HCT116 (cell line): ENCODE data around the gene AIM2. TPM values are rescaled to one million over a fixed set of nuclear protein-coding genes. Genes with fewer than 3 reads are reported as not detected.

Experiments
- ATAC-seq: fragments of 200-7000 bp; cut with Tn5 transposase; 2 replicates; pipeline ENCODE4 v1.9.1; 2020; ENCODE audit warnings: mild to moderate bottlenecking, moderate library complexity
- BruUV-seq: library from RNA; stranded (reverse); fragments of 400-500 nt; replicated peaks from 2 replicates; lab custom pipeline; 2021; lab: Mats Ljungman, UMichigan
- CTCF ChIA-PET: fragments of 300-600 bp; sonication (Branson Sonifier 250); formaldehyde crosslinking; loops from one replicate; lab custom pipeline; 2021; ENCODE audit warnings: antibody characterized with exemption; lab: Charles Lee
- POLR2A ChIA-PET: fragments of 300-600, 350-600 bp; sonication (Branson Sonifier 250); formaldehyde crosslinking; loops from one replicate; lab custom pipeline; 2021; ENCODE audit warnings: antibody characterized with exemption; lab: Charles Lee
- RAD21 ChIA-PET, 2 experiments: fragments of 300-600 bp; sonication (Branson Sonifier 250); formaldehyde crosslinking; loops; one replicate each; lab custom pipeline; 2023; ENCODE audit warnings: low total read pairs in 2 of 2; ENCODE audit not compliant: uncharacterized antibody in 2 of 2, unreplicated experiment in 2 of 2, low non-redundant PET in 1 of 2; lab: Charles Lee
- DNase-seq: peaks from one replicate; pipeline ENCODE4 v3.0.0-alpha.2; 2010; ENCODE audit warnings: low read depth, low spot score
- H2AFZ ChIP-seq: fragments of 200-600 bp; shearing (Covaris generic), sonication (generic); 2 replicates; pipeline ENCODE4 v1.6.1; 2017; ENCODE audit warnings: low read depth, mixed run types, mixed read lengths, antibody characterized with exemption, low read length; ENCODE audit not compliant: poor library complexity, severe bottlenecking
- H3K27ac ChIP-seq: 2 replicates; pipeline ENCODE4 v1.5.1; 2012; ENCODE audit warnings: low read depth, low read length
- H3K27me3 ChIP-seq: fragments of 200-600 bp; sonication (generic); 2 replicates; pipeline ENCODE4 v1.6.1; 2016; ENCODE audit warnings: mixed run types, low read length, mixed read lengths; ENCODE audit not compliant: insufficient read depth
- H3K36me3 ChIP-seq, 2 experiments: fragments of 200-500 bp in 1 of 2; fragments of 200-600 bp in 1 of 2; sonication (Bioruptor generic) in 1 of 2; sonication (generic) in 1 of 2; 2 replicates each; pipeline versions ENCODE4 v1.5.1 to v1.6.1; 2014 to 2016; ENCODE audit warnings: low read length in 2 of 2, inconsistent platforms in 1 of 2, mixed read lengths in 1 of 2, mixed run types in 1 of 2; ENCODE audit not compliant: insufficient read depth in 2 of 2, control insufficient read depth in 1 of 2
- H3K4me1 ChIP-seq, 2 experiments: fragments of 200-600 bp in 1 of 2; sonication (generic) in 1 of 2; 2 replicates each; pipeline versions ENCODE4 v1.5.1 to v1.6.1; 2012 to 2017; ENCODE audit warnings: low read length in 2 of 2, inconsistent platforms in 1 of 2, mild to moderate bottlenecking in 1 of 2, mixed read lengths in 1 of 2, mixed run types in 1 of 2, moderate library complexity in 1 of 2; ENCODE audit not compliant: insufficient read depth in 2 of 2, control insufficient read depth in 1 of 2
- H3K4me2 ChIP-seq: fragments of 200-600 bp; sonication (generic); 2 replicates; pipeline ENCODE4 v1.6.1; 2017; ENCODE audit warnings: mixed run types, low read length, mixed read lengths
- H3K4me3 ChIP-seq, 2 experiments: fragments of 200-600 bp in 1 of 2; sonication (generic) in 1 of 2; replicated peaks in 1 of 2; 2 replicates each; pipeline ENCODE4 v1.5.1; 2011 to 2016; ENCODE audit warnings: low read length in 2 of 2, control low read depth in 1 of 2, low read depth in 1 of 2, mild to moderate bottlenecking in 1 of 2, mixed read lengths in 1 of 2, mixed run types in 1 of 2
- H3K79me2 ChIP-seq: fragments of 200-600 bp; sonication (generic); 2 replicates; pipeline ENCODE4 v1.6.1; 2017; ENCODE audit warnings: mild to moderate bottlenecking, mixed run types, low read length, moderate library complexity, mixed read lengths; ENCODE audit not compliant: insufficient read depth
- H3K9ac ChIP-seq: fragments of 200-600 bp; sonication (generic); 2 replicates; pipeline ENCODE4 v1.6.1; 2016; ENCODE audit warnings: low read length, mixed read lengths
- H3K9me2 ChIP-seq: fragments of 200-600 bp; sonication (generic), shearing (Covaris generic); 2 replicates; pipeline ENCODE4 v1.6.1; 2017; ENCODE audit warnings: mixed run types, mild to moderate bottlenecking, moderate library complexity; ENCODE audit not compliant: insufficient read depth
- H3K9me3 ChIP-seq, 2 experiments: fragments of 200-500 bp in 1 of 2; fragments of 200-600 bp in 1 of 2; sonication (Bioruptor generic) in 1 of 2; sonication (generic) in 1 of 2; 2 replicates each; pipeline ENCODE4 v1.6.1; 2014 to 2017; ENCODE audit warnings: low read length in 2 of 2, mixed read lengths in 2 of 2, inconsistent platforms in 1 of 2, low read depth in 1 of 2, mild to moderate bottlenecking in 1 of 2, mixed run types in 1 of 2, moderate library complexity in 1 of 2; ENCODE audit not compliant: control insufficient read depth in 1 of 2, insufficient read depth in 1 of 2
- H4K20me1 ChIP-seq: fragments of 200-600 bp; sonication (generic), shearing (Covaris generic); 2 replicates; pipeline ENCODE4 v1.6.1; 2017; ENCODE audit warnings: mixed run types, mild to moderate bottlenecking, moderate library complexity; ENCODE audit not compliant: insufficient read depth
- CBX3 ChIP-seq: IDR thresholded peaks from 2 replicates; pipeline ENCODE4 v1.6.1; 2012; ENCODE audit warnings: low read depth
- CEBPB ChIP-seq: IDR thresholded peaks from 2 replicates; pipeline ENCODE4 v1.6.1; 2012; ENCODE audit warnings: low read depth
- EGR1 ChIP-seq: IDR thresholded peaks from 2 replicates; pipeline ENCODE4 v1.6.1; 2012; ENCODE audit warnings: low read depth
- FOSL1 ChIP-seq: IDR thresholded peaks from 2 replicates; pipeline ENCODE4 v1.6.1; 2012; ENCODE audit warnings: low read depth
- JUND ChIP-seq: IDR thresholded peaks from 2 replicates; pipeline ENCODE4 v1.6.1; 2012
- POLR2A ChIP-seq: IDR thresholded peaks from 2 replicates; pipeline ENCODE4 v1.7.0; 2011; ENCODE audit warnings: borderline replicate concordance; ENCODE audit not compliant: insufficient read depth, insufficient read length; ENCODE audit errors: extremely low read depth
- POLR2AphosphoS5 ChIP-seq: IDR thresholded peaks from 2 replicates; pipeline ENCODE4 v1.6.1; 2011; ENCODE audit warnings: mild to moderate bottlenecking, low read depth, low read length, moderate library complexity
- RAD21 ChIP-seq: IDR thresholded peaks from 2 replicates; pipeline ENCODE4 v1.6.1; 2012; ENCODE audit warnings: low read depth, mild to moderate bottlenecking
- SIN3A ChIP-seq: IDR thresholded peaks from 2 replicates; pipeline ENCODE4 v1.6.1; 2012; ENCODE audit warnings: low read depth
- SP1 ChIP-seq: IDR thresholded peaks from 2 replicates; pipeline ENCODE4 v1.6.1; 2012; ENCODE audit warnings: low read depth
- SRF ChIP-seq: IDR thresholded peaks from 2 replicates; pipeline ENCODE4 v1.6.1; 2012; ENCODE audit warnings: low read depth
- TCF7L2 ChIP-seq: IDR thresholded peaks from 2 replicates; pipeline ENCODE4 v1.7.0; 2011; ENCODE audit warnings: borderline replicate concordance, inconsistent platforms; ENCODE audit not compliant: insufficient read depth, insufficient read length; ENCODE audit errors: extremely low read depth
- ZFX ChIP-seq: fragments of 450-650 bp; IDR thresholded peaks from 2 replicates; pipeline ENCODE4 v1.6.1; 2017
- intact Hi-C: fragments of 100-400 bp; cut with micrococcal nuclease; formaldehyde crosslinking; loops from 2 replicates; pipeline ENCODE4 v1.10.0; 2022
- total RNA-seq: library from RNA; stranded (reverse); gene quantifications from one replicate; pipeline ENCODE4 v1.2.1, GENCODE V29; 2021; ENCODE audit not compliant: unreplicated experiment
- TF ChIP-seq, protein P1 (sequence below): IDR thresholded peaks from 2 replicates; pipeline ENCODE4 v1.6.1; 2012
- TF ChIP-seq, protein P2 (sequence below), 3 experiments: fragments of 200-600 bp in 1 of 3; sonication (generic) in 1 of 3; IDR thresholded peaks in 2 of 3; conservative IDR thresholded peaks in 1 of 3; 2 replicates each; pipeline ENCODE4 v1.5.1; 2012 to 2017; ENCODE audit warnings: low read depth in 2 of 3, low read length in 2 of 3, antibody characterized with exemption in 1 of 3, borderline replicate concordance in 1 of 3, control low read depth in 1 of 3, mild to moderate bottlenecking in 1 of 3, mixed read lengths in 1 of 3, mixed run types in 1 of 3, moderate library complexity in 1 of 3; ENCODE audit not compliant: insufficient read depth in 1 of 3
- TF ChIP-seq, protein P3 (sequence below): IDR thresholded peaks from 2 replicates; pipeline ENCODE4 v1.6.1; 2012; ENCODE audit warnings: low read depth
- TF ChIP-seq, protein P4 (sequence below): IDR thresholded peaks from 2 replicates; pipeline ENCODE4 v1.6.1; 2012

AIM2 gene
- total RNA-seq, 1 experiment from 2014 or later = not detected

GRCh38 chr1:159122005-159122621, 45.5 kb upstream of the AIM2 start:
- Histone ChIP-seq H4K20me1 (no peaks in the 10 kb centered on the region), H2AFZ (no peak overlapping the region), H3K4me1 (no peaks in the 10 kb centered on the region), H3K79me2 (no peaks in the 10 kb centered on the region), H3K4me2 (no peak overlapping the region), H3K9me2 (no peaks in the 10 kb centered on the region), H3K36me3 (no peaks in the 10 kb centered on the region), H3K27ac (no peak overlapping the region), H3K9me3 (no peaks in the 10 kb centered on the region), H3K27me3 (peaks cover 25% of the 10 kb centered on the region), H3K4me3 (no peak overlapping the region), H3K9ac (no peak overlapping the region)
- intact Hi-C loops = no loop called here
- POLR2A ChIA-PET = no interaction called here
- no peak for TF ChIP-seq TCF7L2
- TF ChIP-seq CEBPB = no peak
- TF ChIP-seq SRF = no peak
- no peak for TF ChIP-seq SP1
- BruUV-seq = no TSS peak
- RAD21 ChIA-PET = no interaction called here
- CTCF ChIA-PET = no interaction called here
- DNase-seq (no peak), ATAC-seq (no peak)

DNA sequence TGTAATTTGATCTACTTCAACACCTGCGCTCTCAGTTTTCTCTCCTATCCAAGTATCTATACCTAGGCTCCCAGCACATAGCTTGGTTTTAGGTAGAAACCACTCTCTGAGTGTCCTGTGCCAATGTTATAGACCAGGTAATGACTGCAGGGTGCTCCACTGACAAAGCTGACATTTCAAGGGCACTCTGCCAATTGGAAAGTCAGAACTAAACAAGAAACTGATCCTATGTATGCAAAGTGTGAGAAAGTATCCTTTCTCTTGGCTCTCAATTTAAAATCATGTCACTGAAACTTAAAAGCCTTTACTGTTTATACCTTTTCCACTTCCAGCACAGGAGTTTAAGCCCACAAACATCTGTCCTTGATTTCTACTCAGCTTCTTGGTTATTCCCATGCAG, 45.0 kb upstream of the AIM2 start:
- Histone ChIP-seq H2AFZ (no peak overlapping the region), H3K9ac (no peak overlapping the region), H3K9me2 (no peaks in the 10 kb centered on the region), H3K36me3 (no peaks in the 10 kb centered on the region), H3K4me1 (no peaks in the 10 kb centered on the region), H3K4me3 (no peak overlapping the region), H3K4me2 (no peak overlapping the region), H3K27ac (no peak overlapping the region), H4K20me1 (no peaks in the 10 kb centered on the region), H3K27me3 (peaks cover 25% of the 10 kb centered on the region), H3K9me3 (no peaks in the 10 kb centered on the region), H3K79me2 (no peaks in the 10 kb centered on the region)
- intact Hi-C loops = no loop called here
- no peak for DNase-seq
- ATAC-seq = no peak
- no TSS peak for BruUV-seq
- ChIA-PET POLR2A (no interaction called here), RAD21 (no interaction called here), CTCF (no interaction called here)
- TF ChIP-seq SP1 (no peak), ZFX (no peak), RAD21 (no peak), TCF7L2 (no peak), CBX3 (no peak), POLR2A (no peak), FOSL1 (no peak), CEBPB (no peak), JUND (no peak), SIN3A (no peak), POLR2AphosphoS5 (no peak), EGR1 (no peak)
- TF ChIP-seq, protein P1, sequence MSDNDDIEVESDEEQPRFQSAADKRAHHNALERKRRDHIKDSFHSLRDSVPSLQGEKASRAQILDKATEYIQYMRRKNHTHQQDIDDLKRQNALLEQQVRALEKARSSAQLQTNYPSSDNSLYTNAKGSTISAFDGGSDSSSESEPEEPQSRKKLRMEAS = no peak
- TF ChIP-seq, protein P2, sequence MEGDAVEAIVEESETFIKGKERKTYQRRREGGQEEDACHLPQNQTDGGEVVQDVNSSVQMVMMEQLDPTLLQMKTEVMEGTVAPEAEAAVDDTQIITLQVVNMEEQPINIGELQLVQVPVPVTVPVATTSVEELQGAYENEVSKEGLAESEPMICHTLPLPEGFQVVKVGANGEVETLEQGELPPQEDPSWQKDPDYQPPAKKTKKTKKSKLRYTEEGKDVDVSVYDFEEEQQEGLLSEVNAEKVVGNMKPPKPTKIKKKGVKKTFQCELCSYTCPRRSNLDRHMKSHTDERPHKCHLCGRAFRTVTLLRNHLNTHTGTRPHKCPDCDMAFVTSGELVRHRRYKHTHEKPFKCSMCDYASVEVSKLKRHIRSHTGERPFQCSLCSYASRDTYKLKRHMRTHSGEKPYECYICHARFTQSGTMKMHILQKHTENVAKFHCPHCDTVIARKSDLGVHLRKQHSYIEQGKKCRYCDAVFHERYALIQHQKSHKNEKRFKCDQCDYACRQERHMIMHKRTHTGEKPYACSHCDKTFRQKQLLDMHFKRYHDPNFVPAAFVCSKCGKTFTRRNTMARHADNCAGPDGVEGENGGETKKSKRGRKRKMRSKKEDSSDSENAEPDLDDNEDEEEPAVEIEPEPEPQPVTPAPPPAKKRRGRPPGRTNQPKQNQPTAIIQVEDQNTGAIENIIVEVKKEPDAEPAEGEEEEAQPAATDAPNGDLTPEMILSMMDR (IDR thresholded peaks at IDR 0.05 in 2 of 3, conservative IDR thresholded peaks at IDR 0.05 in 1 of 3; ENCODE audit: borderline replicate concordance in 1 of 3, insufficient read depth in 1 of 3, low read depth in 2 of 3, low read length in 2 of 3) = no peak
- TF ChIP-seq, protein P3, sequence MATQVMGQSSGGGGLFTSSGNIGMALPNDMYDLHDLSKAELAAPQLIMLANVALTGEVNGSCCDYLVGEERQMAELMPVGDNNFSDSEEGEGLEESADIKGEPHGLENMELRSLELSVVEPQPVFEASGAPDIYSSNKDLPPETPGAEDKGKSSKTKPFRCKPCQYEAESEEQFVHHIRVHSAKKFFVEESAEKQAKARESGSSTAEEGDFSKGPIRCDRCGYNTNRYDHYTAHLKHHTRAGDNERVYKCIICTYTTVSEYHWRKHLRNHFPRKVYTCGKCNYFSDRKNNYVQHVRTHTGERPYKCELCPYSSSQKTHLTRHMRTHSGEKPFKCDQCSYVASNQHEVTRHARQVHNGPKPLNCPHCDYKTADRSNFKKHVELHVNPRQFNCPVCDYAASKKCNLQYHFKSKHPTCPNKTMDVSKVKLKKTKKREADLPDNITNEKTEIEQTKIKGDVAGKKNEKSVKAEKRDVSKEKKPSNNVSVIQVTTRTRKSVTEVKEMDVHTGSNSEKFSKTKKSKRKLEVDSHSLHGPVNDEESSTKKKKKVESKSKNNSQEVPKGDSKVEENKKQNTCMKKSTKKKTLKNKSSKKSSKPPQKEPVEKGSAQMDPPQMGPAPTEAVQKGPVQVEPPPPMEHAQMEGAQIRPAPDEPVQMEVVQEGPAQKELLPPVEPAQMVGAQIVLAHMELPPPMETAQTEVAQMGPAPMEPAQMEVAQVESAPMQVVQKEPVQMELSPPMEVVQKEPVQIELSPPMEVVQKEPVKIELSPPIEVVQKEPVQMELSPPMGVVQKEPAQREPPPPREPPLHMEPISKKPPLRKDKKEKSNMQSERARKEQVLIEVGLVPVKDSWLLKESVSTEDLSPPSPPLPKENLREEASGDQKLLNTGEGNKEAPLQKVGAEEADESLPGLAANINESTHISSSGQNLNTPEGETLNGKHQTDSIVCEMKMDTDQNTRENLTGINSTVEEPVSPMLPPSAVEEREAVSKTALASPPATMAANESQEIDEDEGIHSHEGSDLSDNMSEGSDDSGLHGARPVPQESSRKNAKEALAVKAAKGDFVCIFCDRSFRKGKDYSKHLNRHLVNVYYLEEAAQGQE = no peak
- TF ChIP-seq, protein P4, sequence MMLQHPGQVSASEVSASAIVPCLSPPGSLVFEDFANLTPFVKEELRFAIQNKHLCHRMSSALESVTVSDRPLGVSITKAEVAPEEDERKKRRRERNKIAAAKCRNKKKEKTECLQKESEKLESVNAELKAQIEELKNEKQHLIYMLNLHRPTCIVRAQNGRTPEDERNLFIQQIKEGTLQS = no peak
